CD4-positive, alpha-beta T cell (primary cell): ENCODE data around the gene PTGES3. TPM values are rescaled to one million over a fixed set of nuclear protein-coding genes. Genes with fewer than 3 reads are reported as not detected.

Source experiments
- ATAC-seq: fragments of 200-7000 bp; cut with Tn5 transposase; one replicate; pipeline ENCODE4 v1.10.0; 2022; ENCODE audit warnings: mild to moderate bottlenecking; ENCODE audit not compliant: poor library complexity
- CTCF ChIA-PET: fragments of 350-600 bp; sonication (Branson Sonifier 250); formaldehyde crosslinking; loops from one replicate; lab custom pipeline; 2021; ENCODE audit warnings: antibody characterized with exemption, inconsistent platforms; lab: Charles Lee
- POLR2A ChIA-PET: fragments of 350-600 bp; sonication (Branson Sonifier 250); formaldehyde crosslinking; loops from one replicate; lab custom pipeline; 2021; ENCODE audit warnings: antibody characterized with exemption, inconsistent platforms; lab: Charles Lee
- DNase-seq, 14 experiments: peaks; one replicate each; pipeline ENCODE4 v3.0.0-alpha.2; 2013 to 2020; ENCODE audit warnings: mixed read lengths in 2 of 14
- H3K27ac ChIP-seq, 2 donors: one replicate each; pipeline versions ENCODE4 v1.5.1 to v1.7.0; 2013; ENCODE audit warnings: low read length in 2 of 2, low read depth in 1 of 2, mild to moderate bottlenecking in 1 of 2
- H3K27me3 ChIP-seq, 2 experiments: 1 replicate in 1 of 2; 2 replicates in 1 of 2; pipeline versions ENCODE4 v1.6.1 to v1.7.0; 2013; ENCODE audit warnings: low read length in 2 of 2, control low read depth in 1 of 2, mild to moderate bottlenecking in 1 of 2, moderate library complexity in 1 of 2; ENCODE audit not compliant: insufficient read depth in 2 of 2, control insufficient read depth in 1 of 2
- H3K36me3 ChIP-seq: one replicate; pipeline ENCODE4 v1.6.1; 2013; ENCODE audit warnings: low read length, control low read depth; ENCODE audit not compliant: insufficient read depth
- H3K4me1 ChIP-seq: one replicate; pipeline ENCODE4 v1.6.1; 2013; ENCODE audit warnings: low read length, control low read depth; ENCODE audit not compliant: insufficient read depth
- H3K4me3 ChIP-seq: one replicate; pipeline ENCODE4 v1.5.1; 2013; ENCODE audit warnings: mild to moderate bottlenecking, low read length, moderate library complexity
- H3K9me3 ChIP-seq, 2 experiments: 1 replicate in 1 of 2; 2 replicates in 1 of 2; pipeline versions ENCODE4 v1.6.1 to v1.7.0; 2013; ENCODE audit warnings: low read length in 2 of 2, mild to moderate bottlenecking in 2 of 2, control low read depth in 1 of 2, moderate library complexity in 1 of 2; ENCODE audit not compliant: control insufficient read depth in 1 of 2, insufficient read depth in 1 of 2
- H3K27ac Mint-ChIP-seq: one replicate; pipeline ENCODE4 v1.8.0; 2020; ENCODE audit warnings: mixed read lengths
- H3K27me3 Mint-ChIP-seq: one replicate; pipeline ENCODE4 v1.8.0; 2021; ENCODE audit warnings: mixed read lengths
- H3K36me3 Mint-ChIP-seq: one replicate; pipeline ENCODE4 v1.8.0; 2021; ENCODE audit warnings: low read depth, mixed read lengths
- H3K4me1 Mint-ChIP-seq: one replicate; pipeline ENCODE4 v1.8.0; 2021; ENCODE audit warnings: low read depth, mixed read lengths
- H3K4me3 Mint-ChIP-seq: one replicate; pipeline ENCODE4 v1.8.0; 2020; ENCODE audit warnings: mild to moderate bottlenecking, mixed read lengths
- H3K9me3 Mint-ChIP-seq: one replicate; pipeline ENCODE4 v1.8.0; 2020; ENCODE audit warnings: mixed read lengths
- intact Hi-C, 2 experiments: fragments of 100-400 bp; cut with DNase I in 1 of 2; cut with micrococcal nuclease in 1 of 2; formaldehyde crosslinking; loops; one replicate each; pipeline versions ENCODE4 v1.15.1 to v1.9.0; 2023 to 2025; cut with DNase I, micrococcal nuclease
- total RNA-seq, 174 experiments: library from RNA in 2 of 174; stranded (reverse) in 2 of 174; gene quantifications; one replicate each; pipeline ENCODE4 v1.2.3 and lab custom pipeline; 2021 to 2026
- TF ChIP-seq, protein P1 (sequence below): fragments of 200-600 bp; IDR thresholded peaks from one replicate; pipeline ENCODE4 v1.8.0; 2022; ENCODE audit warnings: antibody characterized with exemption, mild to moderate bottlenecking

The PTGES3 gene
- total RNA-seq, 2 experiments from 2014 or later = 146 to 154 TPM

DNA sequence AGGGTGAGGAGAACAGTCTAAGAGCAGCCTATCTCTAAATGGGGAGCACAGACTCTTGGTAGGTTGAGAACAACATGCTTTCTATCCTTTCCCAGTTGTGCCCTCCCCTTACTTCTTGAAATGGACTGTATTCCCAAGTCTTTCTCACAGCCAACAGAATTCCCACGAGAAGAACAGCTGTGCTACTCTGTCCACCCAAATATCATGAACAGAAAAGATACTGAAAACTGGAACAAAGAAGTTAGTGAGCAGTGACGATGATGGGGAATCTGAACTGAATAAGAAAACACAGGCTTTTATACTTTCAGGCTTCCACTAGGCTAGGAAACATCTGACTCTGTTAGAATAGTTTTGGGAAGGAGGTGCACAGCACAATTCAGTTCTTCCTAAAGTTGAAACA, 33.6 kb upstream of the PTGES3 start:
- intact Hi-C loops = loop anchor here in 1 of 2 experiments (10.0 kb wide), 2 partner anchors 47 to 897 kb away; partner anchors contain the start of gene DNAJC14
- H3K36me3 ChIP-seq = peaks cover 50% of the 10 kb centered on the region
- Mint-ChIP-seq H3K36me3 (peaks cover 80% of the 10 kb centered on the region), H3K27ac (peak overlapping the region; percentile 92), H3K9me3 (no peaks in the 10 kb centered on the region), H3K4me3 (peak overlapping the region; percentile 98), H3K4me1 (peaks cover 82% of the 10 kb centered on the region), H3K27me3 (no peaks in the 10 kb centered on the region)
- no peak for ATAC-seq
- H3K9me3 ChIP-seq = no peaks in the 10 kb centered on the region
- no peaks in the 10 kb centered on the region for H3K27me3 ChIP-seq
- POLR2A ChIA-PET = interaction anchor here (0.6 to 4.2 kb wide), 3 partner anchors 33 to 475 kb away, joined by 3 to 26 read pairs (median 3); partner anchors contain the start of gene PTGES3
- DNase-seq = no peak
- no peak overlapping the region for H3K27ac ChIP-seq
- H3K4me1 ChIP-seq = peaks cover 81% of the 10 kb centered on the region
- CTCF ChIA-PET = no interaction called here
- no peak overlapping the region for H3K4me3 ChIP-seq
- TF ChIP-seq, protein P1, sequence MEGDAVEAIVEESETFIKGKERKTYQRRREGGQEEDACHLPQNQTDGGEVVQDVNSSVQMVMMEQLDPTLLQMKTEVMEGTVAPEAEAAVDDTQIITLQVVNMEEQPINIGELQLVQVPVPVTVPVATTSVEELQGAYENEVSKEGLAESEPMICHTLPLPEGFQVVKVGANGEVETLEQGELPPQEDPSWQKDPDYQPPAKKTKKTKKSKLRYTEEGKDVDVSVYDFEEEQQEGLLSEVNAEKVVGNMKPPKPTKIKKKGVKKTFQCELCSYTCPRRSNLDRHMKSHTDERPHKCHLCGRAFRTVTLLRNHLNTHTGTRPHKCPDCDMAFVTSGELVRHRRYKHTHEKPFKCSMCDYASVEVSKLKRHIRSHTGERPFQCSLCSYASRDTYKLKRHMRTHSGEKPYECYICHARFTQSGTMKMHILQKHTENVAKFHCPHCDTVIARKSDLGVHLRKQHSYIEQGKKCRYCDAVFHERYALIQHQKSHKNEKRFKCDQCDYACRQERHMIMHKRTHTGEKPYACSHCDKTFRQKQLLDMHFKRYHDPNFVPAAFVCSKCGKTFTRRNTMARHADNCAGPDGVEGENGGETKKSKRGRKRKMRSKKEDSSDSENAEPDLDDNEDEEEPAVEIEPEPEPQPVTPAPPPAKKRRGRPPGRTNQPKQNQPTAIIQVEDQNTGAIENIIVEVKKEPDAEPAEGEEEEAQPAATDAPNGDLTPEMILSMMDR = no peak

DNA sequence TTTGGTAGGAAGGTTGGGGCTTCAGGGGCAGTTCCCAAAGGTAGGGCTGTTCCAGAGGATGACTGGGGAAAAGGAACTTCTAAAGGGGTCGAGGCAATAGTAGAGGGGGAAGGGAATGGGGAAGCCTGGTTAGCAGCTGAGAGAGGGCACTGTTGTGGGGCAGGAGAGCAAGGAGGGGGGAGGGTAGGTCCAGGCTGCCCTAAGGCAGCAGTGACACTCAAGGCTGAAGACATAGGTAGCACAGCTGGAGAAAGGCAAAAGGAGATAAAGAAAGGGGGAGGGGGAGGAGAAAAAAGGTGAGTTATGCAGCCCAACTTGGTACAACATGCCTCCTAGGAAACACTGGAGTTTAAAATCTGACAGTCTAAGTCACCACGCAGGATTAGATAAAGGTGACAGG, 33.1 kb upstream of the PTGES3 start:
- peaks cover 85% of the 10 kb centered on the region for H3K4me1 ChIP-seq
- Mint-ChIP-seq H3K4me1 (peaks cover 87% of the 10 kb centered on the region), H3K27me3 (no peaks in the 10 kb centered on the region), H3K27ac (peak overlapping the region; percentile 92), H3K9me3 (no peaks in the 10 kb centered on the region), H3K36me3 (peaks cover 85% of the 10 kb centered on the region), H3K4me3 (peak overlapping the region; percentile 98)
- intact Hi-C loops = loop anchor here in 1 of 2 experiments (10.0 kb wide), 2 partner anchors 46 to 896 kb away; partner anchors contain the start of gene DNAJC14
- H3K9me3 ChIP-seq = no peaks in the 10 kb centered on the region
- H3K27ac ChIP-seq = peak overlapping the region; percentile 31 to 50
- H3K27me3 ChIP-seq = no peaks in the 10 kb centered on the region
- no peak for DNase-seq
- ChIA-PET POLR2A (interaction anchor here (0.6 to 4.2 kb wide), 3 partner anchors 33 to 474 kb away, joined by 3 to 26 read pairs (median 3); partner anchors contain the start of gene PTGES3), CTCF (no interaction called here)
- ATAC-seq = no peak
- TF ChIP-seq, protein P1 = no peak
- H3K4me3 ChIP-seq = no peak overlapping the region
- H3K36me3 ChIP-seq = peaks cover 55% of the 10 kb centered on the region

DNA sequence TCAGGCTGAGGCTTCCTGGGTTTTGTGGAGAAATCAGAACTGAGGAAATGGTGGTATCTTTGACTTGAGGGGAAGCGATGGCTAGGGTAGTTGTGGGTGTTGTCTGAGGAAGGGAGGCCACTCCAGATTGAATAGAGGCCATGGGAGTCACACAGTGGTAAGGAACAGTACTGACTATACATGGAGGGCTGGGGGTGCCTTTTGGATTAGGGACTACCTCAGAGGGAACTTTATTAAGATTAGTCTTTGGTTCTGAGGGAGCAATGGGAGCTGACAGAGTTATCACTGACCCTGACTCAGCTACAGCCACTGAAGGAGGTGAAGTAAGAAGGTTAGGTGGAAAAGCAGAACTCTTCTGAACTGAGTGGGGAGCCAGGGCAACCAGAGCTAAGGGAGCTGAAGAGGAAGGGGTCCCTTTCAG, 32.7 kb upstream of the PTGES3 start:
- H3K9me3 ChIP-seq = no peaks in the 10 kb centered on the region
- Mint-ChIP-seq H3K9me3 (no peaks in the 10 kb centered on the region), H3K27me3 (no peaks in the 10 kb centered on the region), H3K36me3 (peaks cover 87% of the 10 kb centered on the region), H3K4me3 (peak overlapping the region; percentile 98), H3K4me1 (peaks cover 88% of the 10 kb centered on the region), H3K27ac (peak overlapping the region; percentile 92)
- H3K27ac ChIP-seq = peak overlapping the region; percentile 31 to 50
- ATAC-seq (no peak), DNase-seq (peak in 2 of 14 experiments; percentile 35)
- no peaks in the 10 kb centered on the region for H3K27me3 ChIP-seq
- H3K36me3 ChIP-seq = peaks cover 60% of the 10 kb centered on the region
- ChIA-PET CTCF (no interaction called here), POLR2A (interaction anchor here (0.8 to 4.2 kb wide), 3 partner anchors 32 to 392 kb away, joined by 3 to 26 read pairs (median 3); partner anchors contain the start of genes BAZ2A and PTGES3)
- H3K4me1 ChIP-seq = peaks cover 83% of the 10 kb centered on the region
- TF ChIP-seq, protein P1 = no peak
- H3K4me3 ChIP-seq = no peak overlapping the region
- intact Hi-C loops = loop anchor here in 1 of 2 experiments (10.0 kb wide), 2 partner anchors 46 to 896 kb away; partner anchors contain the start of gene DNAJC14
